ENCODE measurements around the gene GPATCH1.

DNA sequence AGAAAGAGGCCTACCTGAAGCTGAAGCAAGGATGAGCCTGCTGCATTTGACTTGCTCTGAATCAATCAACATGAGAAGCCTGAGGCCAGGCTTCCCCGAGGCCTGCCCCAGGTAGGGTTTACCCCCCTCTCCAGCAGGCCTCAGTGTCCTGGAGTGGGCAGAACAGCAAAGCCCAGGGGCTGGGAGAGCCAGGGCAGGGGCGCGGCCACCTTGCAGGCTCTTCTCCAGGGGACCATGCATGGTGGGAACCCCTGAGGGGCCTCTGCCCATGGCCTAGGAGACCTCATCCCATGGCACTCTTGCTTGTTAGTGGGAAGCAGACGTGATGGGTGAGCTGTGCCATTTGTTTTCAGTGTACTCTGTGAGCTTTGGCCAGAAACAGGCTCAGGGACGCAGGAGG, 93.2 kb downstream of the GPATCH1 start:
- TF ChIP-seq, protein P1, sequence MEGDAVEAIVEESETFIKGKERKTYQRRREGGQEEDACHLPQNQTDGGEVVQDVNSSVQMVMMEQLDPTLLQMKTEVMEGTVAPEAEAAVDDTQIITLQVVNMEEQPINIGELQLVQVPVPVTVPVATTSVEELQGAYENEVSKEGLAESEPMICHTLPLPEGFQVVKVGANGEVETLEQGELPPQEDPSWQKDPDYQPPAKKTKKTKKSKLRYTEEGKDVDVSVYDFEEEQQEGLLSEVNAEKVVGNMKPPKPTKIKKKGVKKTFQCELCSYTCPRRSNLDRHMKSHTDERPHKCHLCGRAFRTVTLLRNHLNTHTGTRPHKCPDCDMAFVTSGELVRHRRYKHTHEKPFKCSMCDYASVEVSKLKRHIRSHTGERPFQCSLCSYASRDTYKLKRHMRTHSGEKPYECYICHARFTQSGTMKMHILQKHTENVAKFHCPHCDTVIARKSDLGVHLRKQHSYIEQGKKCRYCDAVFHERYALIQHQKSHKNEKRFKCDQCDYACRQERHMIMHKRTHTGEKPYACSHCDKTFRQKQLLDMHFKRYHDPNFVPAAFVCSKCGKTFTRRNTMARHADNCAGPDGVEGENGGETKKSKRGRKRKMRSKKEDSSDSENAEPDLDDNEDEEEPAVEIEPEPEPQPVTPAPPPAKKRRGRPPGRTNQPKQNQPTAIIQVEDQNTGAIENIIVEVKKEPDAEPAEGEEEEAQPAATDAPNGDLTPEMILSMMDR (IDR thresholded peaks at IDR 0.05) = no peak
- no peak for TF ChIP-seq POLR2A (IDR thresholded peaks at IDR 0.05)

All from esophagus squamous epithelium (tissue), 4 donors.